Naive thymus-derived CD8-positive, alpha-beta T cell (primary cell): ENCODE measurements around the gene ADAM8. TPM values are rescaled to one million over a fixed set of nuclear protein-coding genes. Genes with fewer than 3 reads are reported as not detected.
"Not testable (repeated sequence)": the region's sequence is repeated elsewhere in the genome, so short reads cannot be mapped to it uniquely, and the experiment has no call there.

Source experiments
- ATAC-seq, 2 donors: fragments of 150-1000 bp; cut with Tn5 transposase in 1 of 2; sonication (Bioruptor Pico), chemical (Tn5 transposase) in 1 of 2; 1 replicate in 1 of 2; 2 replicates in 1 of 2; pipeline ENCODE4 v1.10.0; 2021; ENCODE audit warnings: mild to moderate bottlenecking in 2 of 2, moderate library complexity in 2 of 2
- POLR2A ChIA-PET: fragments of 350-600 bp; sonication (Branson Sonifier 250); formaldehyde crosslinking; loops from one replicate; lab custom pipeline; 2021; ENCODE audit warnings: antibody characterized with exemption; lab: Charles Lee
- DNase-seq, 10 donors: peaks; one replicate each; pipeline versions ENCODE4 v3.0.0 to v3.0.0-alpha.2; 2020 to 2022
- H3K27ac Mint-ChIP-seq, 10 donors: one replicate each; pipeline ENCODE4 v1.8.0; 2020 to 2022; ENCODE audit warnings: mild to moderate bottlenecking in 10 of 10, mixed read lengths in 10 of 10, moderate library complexity in 4 of 10, inconsistent platforms in 1 of 10
- H3K27me3 Mint-ChIP-seq, 5 donors: one replicate each; pipeline ENCODE4 v1.8.0; 2021 to 2022; ENCODE audit warnings: mixed read lengths in 5 of 5
- H3K36me3 Mint-ChIP-seq, 3 donors: one replicate each; pipeline ENCODE4 v1.8.0; 2020 to 2022; ENCODE audit warnings: mixed read lengths in 3 of 3, mild to moderate bottlenecking in 2 of 3, inconsistent platforms in 1 of 3
- H3K4me1 Mint-ChIP-seq, 4 donors: one replicate each; pipeline ENCODE4 v1.8.0; 2021 to 2022; ENCODE audit warnings: mixed read lengths in 4 of 4
- H3K4me3 Mint-ChIP-seq, 10 donors: one replicate each; pipeline ENCODE4 v1.8.0; 2020 to 2022; ENCODE audit warnings: mild to moderate bottlenecking in 10 of 10, mixed read lengths in 10 of 10, moderate library complexity in 6 of 10, inconsistent platforms in 1 of 10
- H3K9me3 Mint-ChIP-seq, 9 donors: one replicate each; pipeline ENCODE4 v1.8.0; 2020 to 2022; ENCODE audit warnings: mixed read lengths in 9 of 9, mild to moderate bottlenecking in 3 of 9, inconsistent platforms in 1 of 9, moderate library complexity in 1 of 9
- polyA plus RNA-seq, 3 donors: library from polyadenylated mRNA; unstranded; fragments of 300-500 nt; fragmentation: Illumina TruSeq; gene quantifications; one replicate each; pipeline ENCODE4 v1.2.3, GENCODE V29; 2021
- total RNA-seq, 8 experiments: library from RNA in 2 of 8; stranded (reverse) in 2 of 8; gene quantifications; one replicate each; pipeline ENCODE4 v1.2.3 and lab custom pipeline; 2021 to 2026

Gene ADAM8
- total and polyA plus RNA-seq, 5 experiments from 2014 or later = 7.8 to 28.4 (median 9.4) TPM

- ATAC-seq = no peak
- H3K9me3 Mint-ChIP-seq = no peaks in the 10 kb centered on the region
- H3K4me3 Mint-ChIP-seq = no peak overlapping the region
- no peaks in the 10 kb centered on the region for H3K27me3 Mint-ChIP-seq
- peaks cover 0 to 19% (median 15%) of the 10 kb centered on the region in 4 donors for H3K4me1 Mint-ChIP-seq
- POLR2A ChIA-PET = no interaction called here
- H3K36me3 Mint-ChIP-seq = peaks cover 0 to 3% (median 0%) of the 10 kb centered on the region in 3 donors
- no peak overlapping the region for H3K27ac Mint-ChIP-seq
- no peak for DNase-seq
These were observed 5.0 kb downstream of the ADAM8 start for GRCh38 chr10:133271521-133272300.

GRCh38 chr10:133270773-133271297 lies 5.8 kb downstream of the ADAM8 start:
- Mint-ChIP-seq H3K27ac (no peak overlapping the region), H3K4me1 (peaks cover 0 to 14% (median 13%) of the 10 kb centered on the region in 4 donors), H3K36me3 (peaks cover 0 to 3% (median 0%) of the 10 kb centered on the region in 3 donors), H3K9me3 (no peaks in the 10 kb centered on the region), H3K27me3 (no peaks in the 10 kb centered on the region), H3K4me3 (no peak overlapping the region)
- POLR2A ChIA-PET = no interaction called here
- no peak for DNase-seq
- no peak for ATAC-seq

- peaks cover 0 to 3% (median 0%) of the 10 kb centered on the region in 3 donors for H3K36me3 Mint-ChIP-seq
- POLR2A ChIA-PET = no interaction called here
- no peak overlapping the region for H3K27ac Mint-ChIP-seq
- no peak for DNase-seq
- no peak overlapping the region for H3K4me3 Mint-ChIP-seq
- H3K27me3 Mint-ChIP-seq = no peaks in the 10 kb centered on the region
- peaks cover 0 to 13% (median 13%) of the 10 kb centered on the region in 4 donors for H3K4me1 Mint-ChIP-seq
- H3K9me3 Mint-ChIP-seq = no peaks in the 10 kb centered on the region
- no peak for ATAC-seq
These were observed 6.5 kb downstream of the ADAM8 start for GRCh38 chr10:133270204-133270603.

GRCh38 chr10:133269367-133269766 lies 7.3 kb downstream of the ADAM8 start:
- Mint-ChIP-seq H3K36me3 (peaks cover 0 to 3% (median 0%) of the 10 kb centered on the region in 3 donors), H3K9me3 (no peaks in the 10 kb centered on the region), H3K4me1 (peaks cover 4 to 14% (median 13%) of the 10 kb centered on the region in 4 donors), H3K27me3 (no peaks in the 10 kb centered on the region), H3K27ac (no peak overlapping the region), H3K4me3 (no peak overlapping the region)
- DNase-seq = no peak
- no peak for ATAC-seq
- POLR2A ChIA-PET = interaction anchor here (1.0 kb wide), 1 partner anchor 10 kb away, joined by 3 read pairs; no protein-coding TSS in a partner anchor

- POLR2A ChIA-PET = interaction anchor here (1.0 kb wide), 1 partner anchor 10 kb away, joined by 3 read pairs; no protein-coding TSS in a partner anchor
- H3K36me3 Mint-ChIP-seq = peaks cover 0 to 3% (median 0%) of the 10 kb centered on the region in 3 donors
- no peaks in the 10 kb centered on the region for H3K9me3 Mint-ChIP-seq
- H3K27ac Mint-ChIP-seq = no peak overlapping the region
- ATAC-seq (no peak), DNase-seq (no peak)
- H3K4me1 Mint-ChIP-seq = peaks cover 9 to 22% (median 21%) of the 10 kb centered on the region in 4 donors
- no peak overlapping the region for H3K4me3 Mint-ChIP-seq
- no peaks in the 10 kb centered on the region for H3K27me3 Mint-ChIP-seq
These were observed 8.1 kb downstream of the ADAM8 start for GRCh38 chr10:133268532-133268931.

GRCh38 chr10:133267829-133268228 lies 8.8 kb downstream of the ADAM8 start:
- H3K4me3 Mint-ChIP-seq = no peak overlapping the region
- DNase-seq (no peak), ATAC-seq (no peak)
- peak overlapping the region in 1 of 10 donors; percentile 80 for H3K27ac Mint-ChIP-seq
- no peaks in the 10 kb centered on the region for H3K27me3 Mint-ChIP-seq
- peaks cover 9 to 26% (median 24%) of the 10 kb centered on the region in 4 donors for H3K4me1 Mint-ChIP-seq
- H3K9me3 Mint-ChIP-seq = no peaks in the 10 kb centered on the region
- POLR2A ChIA-PET = no interaction called here
- H3K36me3 Mint-ChIP-seq = peaks cover 0 to 3% (median 0%) of the 10 kb centered on the region in 3 donors

- peaks cover 9 to 32% (median 26%) of the 10 kb centered on the region in 4 donors for H3K4me1 Mint-ChIP-seq
- ATAC-seq (no peak), DNase-seq (no peak)
- POLR2A ChIA-PET = no interaction called here
- peak overlapping the region in 1 of 10 donors; percentile 80 for H3K27ac Mint-ChIP-seq
- no peaks in the 10 kb centered on the region for H3K9me3 Mint-ChIP-seq
- H3K36me3 Mint-ChIP-seq = peaks cover 0 to 3% (median 0%) of the 10 kb centered on the region in 3 donors
- H3K4me3 Mint-ChIP-seq = no peak overlapping the region
- no peaks in the 10 kb centered on the region for H3K27me3 Mint-ChIP-seq
These were observed 9.4 kb downstream of the ADAM8 start for GRCh38 chr10:133267293-133267692.

- H3K4me3 Mint-ChIP-seq = no peak overlapping the region
- POLR2A ChIA-PET = no interaction called here
- peaks cover 9 to 35% (median 28%) of the 10 kb centered on the region in 4 donors for H3K4me1 Mint-ChIP-seq
- no peak for ATAC-seq
- H3K27me3 Mint-ChIP-seq = no peaks in the 10 kb centered on the region
- peaks cover 0 to 3% (median 0%) of the 10 kb centered on the region in 3 donors for H3K36me3 Mint-ChIP-seq
- DNase-seq = no peak
- H3K27ac Mint-ChIP-seq = no peak overlapping the region
- H3K9me3 Mint-ChIP-seq = no peaks in the 10 kb centered on the region
These were observed 10.4 kb downstream of the ADAM8 start for GRCh38 chr10:133266056-133266795.

- not testable (repeated sequence) for H3K27me3 Mint-ChIP-seq, H3K9me3 Mint-ChIP-seq, ATAC-seq, DNase-seq, H3K36me3 Mint-ChIP-seq
- Mint-ChIP-seq H3K4me3 (peak overlapping the region in 5 of 10 donors; percentile 31 to 81 (median 52)), H3K27ac (peak overlapping the region in 4 of 10 donors; percentile 18 to 70 (median 36)), H3K4me1 (peaks cover 9 to 47% (median 40%) of the 10 kb centered on the region in 4 donors)
- POLR2A ChIA-PET = interaction anchor here (1.5 to 4.0 kb wide), 2 partner anchors 10 to 13 kb away, joined by 8 to 39 read pairs; partner anchors contain the start of gene ADAM8
These were observed 11.6 kb downstream of the ADAM8 start for GRCh38 chr10:133265052-133265451.

GRCh38 chr10:133264461-133264860 lies 12.2 kb downstream of the ADAM8 start:
- H3K27ac Mint-ChIP-seq = peak overlapping the region in 9 of 10 donors; percentile 43 to 88 (median 69)
- ATAC-seq (peak; percentile 18 to 39), DNase-seq (peak in 5 of 10 donors; percentile 30 to 77 (median 50))
- POLR2A ChIA-PET = interaction anchor here (1.5 to 4.0 kb wide), 3 partner anchors 9 to 14 kb away, joined by 3 to 39 read pairs (median 8); partner anchors contain the start of gene ADAM8
- peak overlapping the region; percentile 22 to 81 (median 67) for H3K4me3 Mint-ChIP-seq
- H3K4me1 Mint-ChIP-seq = peaks cover 12 to 52% (median 46%) of the 10 kb centered on the region in 4 donors
- no peaks in the 10 kb centered on the region for H3K9me3 Mint-ChIP-seq
- H3K36me3 Mint-ChIP-seq = no peaks in the 10 kb centered on the region
- no peaks in the 10 kb centered on the region for H3K27me3 Mint-ChIP-seq

GRCh38 chr10:133263674-133264073 lies 13.0 kb downstream of the ADAM8 start:
- H3K27me3 Mint-ChIP-seq = no peaks in the 10 kb centered on the region
- H3K4me1 Mint-ChIP-seq = peaks cover 17 to 59% (median 53%) of the 10 kb centered on the region in 4 donors
- H3K4me3 Mint-ChIP-seq = peak overlapping the region in 7 of 10 donors; percentile 18 to 81 (median 69)
- ATAC-seq (no peak), DNase-seq (no peak)
- POLR2A ChIA-PET = interaction anchor here (0.7 to 4.0 kb wide), 6 partner anchors 8 to 126 kb away, joined by 3 to 39 read pairs (median 4); partner anchors contain the start of gene ADAM8
- peak overlapping the region in 8 of 10 donors; percentile 20 to 86 (median 66) for H3K27ac Mint-ChIP-seq
- no peaks in the 10 kb centered on the region for H3K9me3 Mint-ChIP-seq
- H3K36me3 Mint-ChIP-seq = no peaks in the 10 kb centered on the region

- Mint-ChIP-seq H3K4me1 (peaks cover 17 to 66% (median 60%) of the 10 kb centered on the region in 4 donors), H3K27ac (peak overlapping the region in 7 of 10 donors; percentile 20 to 95 (median 81)), H3K36me3 (no peaks in the 10 kb centered on the region), H3K9me3 (no peaks in the 10 kb centered on the region), H3K27me3 (no peaks in the 10 kb centered on the region), H3K4me3 (peak overlapping the region in 9 of 10 donors; percentile 23 to 87 (median 73))
- no peak for DNase-seq
- ATAC-seq = no peak
- POLR2A ChIA-PET = interaction anchor here (0.6 to 4.0 kb wide), 2 partner anchors 12 to 34 kb away, joined by 3 to 39 read pairs; partner anchors contain the start of gene ADAM8
These were observed 14.0 kb downstream of the ADAM8 start for GRCh38 chr10:133262696-133263095.
